Stimulated activated CD8-positive, alpha-beta memory T cell treated with anti-CD3 and anti-CD28 coated beads, Interleukin-12 subunit alpha, Interleukin-12 subunit beta, amount 100 ng/mL, for 1 hour (primary cell): ENCODE results near the gene CHST11.

Experiments
- DNase-seq: peaks from one replicate; pipeline ENCODE4 v3.0.0-alpha.2; 2020; ENCODE audit warnings: low read depth

CHST11 gene

GRCh38 chr12:104630230-104630670 is 173.5 kb downstream of the CHST11 start:
- no peak for DNase-seq

DNA sequence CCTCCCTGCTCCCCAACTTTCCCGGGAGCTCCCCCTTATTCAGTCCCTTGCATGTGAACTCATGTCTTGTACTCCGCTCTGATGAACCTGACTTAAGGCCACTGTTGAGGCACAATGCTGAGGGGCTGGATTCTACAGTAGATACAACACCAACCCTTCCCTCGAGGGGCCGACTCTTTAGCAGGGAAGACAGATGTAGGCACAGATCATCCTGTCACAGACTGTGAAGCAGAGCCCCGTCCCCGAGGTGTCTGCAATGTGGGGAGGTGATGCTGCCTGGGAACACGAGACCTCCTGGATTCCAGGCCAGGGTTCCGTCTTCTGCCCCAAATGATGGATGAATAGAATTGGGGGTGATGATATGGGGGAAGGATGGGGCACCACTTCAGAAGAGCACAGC is 175.1 kb downstream of the CHST11 start:
- no peak for DNase-seq

DNA sequence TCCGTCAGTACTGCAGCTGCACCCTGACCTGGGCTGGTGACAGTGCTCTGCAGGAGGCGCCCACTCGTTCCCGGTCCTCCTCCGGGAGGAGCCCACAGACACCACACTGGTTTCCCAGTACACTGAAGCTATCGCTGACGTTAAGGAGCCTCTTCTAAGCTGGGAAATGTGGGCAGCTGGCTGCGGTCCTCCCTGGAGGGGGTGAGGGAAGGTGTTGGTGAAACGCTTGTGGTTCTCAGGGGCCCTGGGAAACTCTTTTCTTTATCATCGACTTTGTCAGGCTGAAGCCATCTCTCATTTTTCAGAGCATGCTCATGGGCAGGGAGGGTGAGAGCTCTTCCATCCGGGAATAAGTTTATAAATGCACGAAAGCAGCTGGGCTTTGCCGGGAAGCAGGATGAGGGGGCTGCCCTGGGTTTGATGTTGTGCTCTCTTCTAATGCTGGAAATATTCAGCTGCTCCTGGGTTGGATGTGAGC is 176.0 kb downstream of the CHST11 start:
- DNase-seq: no peak

DNA sequence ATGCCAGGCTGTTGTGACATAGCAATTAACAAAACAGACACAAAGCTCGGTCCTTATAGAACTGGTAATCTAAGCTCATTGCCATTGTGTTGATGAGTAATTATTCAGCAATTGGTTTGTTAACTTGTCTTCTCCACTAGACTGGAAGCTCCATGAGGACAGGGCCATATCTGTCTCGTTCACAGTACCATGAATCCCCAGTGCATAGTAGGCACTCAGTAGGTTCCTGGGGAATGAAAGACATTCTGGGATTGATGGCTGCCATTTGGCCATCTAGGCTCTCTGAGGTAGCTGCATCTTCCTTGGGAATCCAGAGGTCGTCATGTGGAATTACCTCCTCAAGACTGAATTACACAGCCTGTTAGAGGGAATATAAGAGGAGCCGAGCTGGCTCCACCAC is 177.3 kb downstream of the CHST11 start:
- DNase-seq: no peak

DNA sequence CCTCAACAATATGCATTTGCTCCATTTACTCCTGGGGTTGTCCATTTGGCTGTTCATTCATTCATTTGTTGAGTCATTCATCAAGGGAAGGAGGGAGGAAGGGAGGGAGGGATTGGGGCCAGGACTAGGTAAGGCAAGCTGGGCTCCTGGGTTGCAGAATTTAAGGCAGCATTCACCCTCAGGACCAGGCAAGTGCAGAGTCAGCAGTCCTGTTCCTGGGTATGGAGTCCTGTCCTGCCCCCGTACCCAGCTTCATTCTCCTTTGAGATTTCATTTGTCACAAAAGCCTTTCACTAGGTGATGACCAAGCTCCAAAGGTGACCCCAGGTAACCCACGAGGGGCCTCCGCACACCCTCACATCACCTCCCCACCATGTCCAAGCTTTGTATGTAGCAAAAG is 178.1 kb downstream of the CHST11 start:
- DNase-seq: no peak

- DNase-seq: no peak
These were observed 179.0 kb downstream of the CHST11 start for GRCh38 chr12:104635607-104636343.

- no peak for DNase-seq
These were observed 179.7 kb downstream of the CHST11 start for GRCh38 chr12:104636496-104636895.

- DNase-seq: no peak
These were observed 180.9 kb downstream of the CHST11 start for GRCh38 chr12:104637604-104638003.

DNA sequence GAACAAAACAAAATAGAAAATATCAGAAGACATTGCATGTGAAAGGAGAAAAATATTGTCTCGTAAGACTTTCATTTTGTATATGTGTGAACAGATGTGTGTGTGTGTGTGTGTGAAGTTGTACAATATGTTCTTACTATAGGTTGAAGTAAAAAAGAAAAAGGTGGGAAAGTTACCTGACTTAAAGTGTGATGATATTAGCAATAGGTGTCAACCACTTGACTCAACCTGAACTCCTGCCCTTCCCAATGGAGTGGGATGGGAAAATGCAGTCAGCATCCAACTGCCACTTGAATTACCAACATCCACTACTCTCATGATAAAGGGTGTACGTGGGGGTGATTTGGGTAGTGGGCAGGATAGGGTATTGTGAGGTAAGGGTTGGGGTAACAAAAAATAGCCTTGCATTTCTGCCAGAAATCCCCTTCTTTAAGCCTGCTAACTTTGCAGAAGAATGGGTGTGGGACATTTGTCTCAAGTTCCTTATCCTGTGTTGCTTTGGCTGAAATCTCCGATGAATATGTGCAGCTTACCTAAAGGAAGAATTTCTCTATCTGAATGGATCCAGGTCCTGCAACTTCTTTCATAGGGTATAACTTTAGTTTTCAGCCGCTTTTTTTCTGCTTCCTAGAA is 181.6 kb downstream of the CHST11 start:
- DNase-seq: no peak

GRCh38 chr12:104638851-104639240 is 182.1 kb downstream of the CHST11 start:
- DNase-seq: no peak

DNA sequence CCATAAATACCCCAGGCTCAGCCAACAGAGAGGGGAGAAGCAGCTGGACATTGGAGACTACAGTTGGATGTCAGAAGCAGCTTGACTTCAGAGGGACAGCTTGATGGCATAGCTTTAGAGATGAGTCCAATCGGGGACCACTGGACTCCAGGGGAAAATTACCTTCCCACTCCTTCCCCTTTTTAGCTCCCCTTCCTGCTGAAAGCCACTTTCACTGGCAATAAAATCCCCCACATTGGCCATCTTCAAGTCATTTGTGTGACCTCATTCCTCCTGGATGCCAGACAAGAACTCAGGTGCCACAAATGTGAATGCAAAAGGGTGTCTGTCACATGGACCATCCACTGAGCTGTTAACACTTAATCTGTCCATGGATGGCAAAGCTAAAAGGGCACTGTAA is 184.2 kb downstream of the CHST11 start:
- DNase-seq: no peak

DNA sequence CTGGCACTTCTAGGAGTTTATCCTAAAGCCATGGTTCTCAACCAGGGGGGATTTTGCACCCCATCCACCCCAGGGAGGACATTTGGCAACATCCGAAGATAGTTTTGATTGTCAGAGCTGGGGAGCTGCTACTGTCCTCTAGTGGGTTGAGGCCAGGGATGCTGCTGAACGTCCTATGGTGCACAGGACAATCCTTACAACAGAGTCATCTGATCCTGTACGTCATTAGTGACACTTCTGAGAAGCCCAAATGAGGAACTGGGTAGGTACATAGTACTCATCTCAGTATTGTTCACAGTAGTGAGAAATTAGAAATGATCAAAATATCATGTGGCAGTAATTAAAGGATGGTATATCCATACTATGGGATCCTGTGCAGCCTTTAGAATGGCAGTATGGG is 185.1 kb downstream of the CHST11 start:
- DNase-seq: no peak

DNA sequence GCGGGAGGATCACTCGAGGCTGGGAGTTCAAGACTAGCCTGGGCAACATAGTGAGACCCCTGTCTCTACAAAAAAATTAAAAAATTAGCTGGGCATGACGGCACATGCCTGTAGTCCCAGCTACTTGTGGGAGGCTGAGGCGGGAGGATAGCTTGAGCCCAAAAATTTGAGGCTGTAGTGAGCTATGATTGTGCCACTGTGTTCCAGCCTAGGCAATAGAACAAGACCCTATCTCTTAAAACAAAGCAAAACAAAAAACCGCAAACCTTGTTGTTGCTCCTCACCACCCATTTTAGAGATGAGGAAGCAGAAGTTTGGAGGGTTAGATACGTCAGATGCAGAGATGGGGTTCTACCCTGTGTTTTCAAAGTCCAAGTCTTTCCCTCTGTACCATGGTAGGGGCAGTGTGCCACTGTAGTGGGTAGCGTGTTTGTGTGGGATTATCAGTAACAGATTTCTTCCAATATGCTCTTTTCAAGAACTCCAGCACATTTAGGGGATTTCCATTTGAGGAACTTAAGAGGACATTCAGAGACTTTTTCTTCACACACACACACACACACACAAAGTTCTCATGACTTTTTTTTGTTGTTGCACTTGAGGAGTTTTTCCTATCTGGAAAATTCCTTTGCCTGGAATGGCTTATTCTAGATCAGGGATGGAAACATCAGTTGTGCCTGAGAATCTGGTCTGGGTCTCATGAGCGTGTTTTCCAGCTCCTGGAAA is 186.5 kb downstream of the CHST11 start:
- DNase-seq: no peak

- DNase-seq: no peak
These were observed 187.3 kb downstream of the CHST11 start for GRCh38 chr12:104643819-104644669.

DNA sequence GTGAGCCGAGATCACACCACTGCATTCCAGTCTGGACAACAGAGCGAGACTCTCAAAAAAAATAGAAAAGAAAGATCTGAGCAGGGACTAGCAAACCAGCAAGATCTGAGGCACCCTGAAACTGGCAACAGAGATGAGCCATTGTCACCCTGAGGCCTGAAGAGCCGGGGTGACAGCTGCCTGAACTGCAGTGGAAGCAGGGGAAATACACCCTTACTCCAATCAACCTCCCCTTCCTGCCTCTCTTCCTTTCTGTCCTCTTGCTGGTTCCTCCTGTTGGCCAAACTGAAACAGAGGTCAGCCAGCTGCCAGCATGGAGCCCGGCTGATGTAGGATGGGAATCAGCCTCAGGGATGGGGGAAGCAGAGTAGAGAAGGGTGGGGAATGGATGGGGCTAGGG is 192.0 kb downstream of the CHST11 start:
- no peak for DNase-seq

DNA sequence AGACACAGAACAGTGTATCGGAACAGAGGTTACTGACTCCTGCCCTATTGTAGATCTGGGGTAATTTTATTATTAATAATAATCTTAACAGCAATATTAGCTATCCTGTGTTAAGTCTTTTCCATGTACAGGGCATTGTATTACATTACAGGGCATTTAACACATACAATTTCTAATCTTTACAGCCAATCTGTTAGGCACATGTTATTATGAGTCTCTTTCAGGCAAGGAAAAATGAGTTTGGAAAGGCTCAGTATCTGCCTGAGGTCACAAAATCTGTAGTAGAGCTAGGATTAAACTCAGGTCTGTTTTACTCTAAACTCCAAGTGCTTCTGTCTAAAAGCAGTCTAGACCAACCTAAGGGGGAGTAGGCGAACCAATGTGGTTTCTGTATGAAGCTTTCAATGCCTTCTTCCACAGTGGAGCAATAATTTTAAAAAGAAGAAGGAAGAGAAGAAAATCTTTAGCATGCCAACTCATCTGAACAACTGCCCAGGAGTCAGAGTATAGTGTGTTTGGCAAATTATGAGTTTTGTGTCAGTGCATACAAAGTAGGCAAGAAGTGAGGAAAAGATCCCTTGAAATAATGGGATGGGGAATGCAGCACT is 192.6 kb downstream of the CHST11 start:
- no peak for DNase-seq

DNA sequence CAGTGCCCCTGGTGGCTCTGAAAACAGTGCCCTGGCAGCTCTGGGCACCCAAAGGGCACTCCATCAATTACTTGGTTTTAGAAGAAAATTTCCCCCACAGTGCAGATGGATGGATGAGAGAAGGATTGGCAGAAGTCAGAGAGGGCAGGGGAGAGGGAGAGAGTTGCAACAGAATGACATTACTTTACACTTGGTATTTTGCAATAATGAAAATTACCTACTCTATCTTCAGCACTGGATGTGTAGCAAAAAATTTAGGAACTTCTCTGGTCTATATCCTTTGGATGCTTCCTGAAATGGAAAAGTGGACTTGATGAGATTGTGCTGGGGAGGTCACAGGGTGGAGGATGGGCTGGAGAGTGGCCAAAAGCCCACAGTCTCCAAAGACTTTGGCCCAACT is 193.2 kb downstream of the CHST11 start:
- no peak for DNase-seq

- no peak for DNase-seq
These were observed 193.8 kb downstream of the CHST11 start for GRCh38 chr12:104650541-104650940.

DNA sequence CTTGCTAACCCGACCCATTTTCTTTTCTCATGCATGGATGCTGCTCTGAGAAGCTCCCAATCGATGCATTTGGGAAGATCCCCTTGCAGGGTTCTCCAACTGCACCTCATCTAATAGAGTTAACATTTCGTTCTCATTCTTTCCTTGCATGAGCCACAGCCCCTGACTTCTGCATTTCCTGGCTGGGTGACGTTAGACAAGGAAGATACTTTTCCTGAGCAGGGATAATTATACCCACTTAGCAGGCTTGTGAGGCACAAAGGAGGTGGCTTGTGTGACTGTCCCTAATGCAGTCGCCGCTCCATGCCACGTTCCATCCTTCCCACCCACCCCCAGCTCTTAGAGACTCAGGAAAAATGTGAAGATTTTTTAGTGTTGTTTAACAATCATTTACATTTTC is 195.1 kb downstream of the CHST11 start:
- no peak for DNase-seq

DNA sequence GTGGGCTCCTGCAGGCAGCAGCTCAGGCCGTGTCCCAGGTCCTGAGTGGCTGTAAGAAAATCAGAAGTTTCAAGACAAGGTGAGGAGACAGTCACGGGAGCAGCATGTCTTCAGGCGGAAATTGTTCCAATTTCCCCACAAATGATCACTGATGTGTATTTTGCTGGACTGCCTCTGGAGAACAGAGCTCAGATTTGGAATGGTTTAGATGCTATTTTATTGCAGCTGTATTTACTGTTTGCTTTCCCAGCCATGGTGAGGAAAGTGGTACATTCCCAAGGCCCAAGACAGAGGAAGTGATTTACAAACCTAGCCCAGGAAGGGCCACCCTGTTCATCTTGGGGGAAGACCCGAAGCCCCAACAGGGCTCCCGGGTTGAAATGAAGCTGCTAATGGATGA is 195.6 kb downstream of the CHST11 start:
- DNase-seq: no peak

DNA sequence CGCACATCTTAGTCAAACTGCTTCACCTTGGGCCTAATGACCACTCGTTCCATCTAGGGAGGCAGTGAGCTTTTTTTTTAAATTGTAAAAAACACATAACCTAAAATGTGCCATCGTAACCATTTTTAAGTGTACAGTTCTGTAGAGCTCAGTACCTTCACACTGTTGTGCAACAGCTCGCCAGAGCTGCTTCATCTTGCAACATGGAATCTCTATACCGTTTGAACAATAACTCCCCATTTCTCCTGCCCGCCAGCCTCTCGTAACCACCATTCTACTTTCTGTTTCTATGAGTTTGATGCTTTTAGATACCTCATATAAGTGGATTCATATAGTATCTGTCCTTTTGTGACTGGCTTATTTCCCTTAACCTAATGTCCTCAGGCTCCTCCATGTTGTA is 196.2 kb downstream of the CHST11 start:
- DNase-seq: no peak
